Mononuclear cell (primary cell): ENCODE results near the gene GRID2. TPM values are rescaled to one million over a fixed set of nuclear protein-coding genes. Genes with fewer than 3 reads are reported as not detected.

Experiments
- H3K27me3 ChIP-seq: 2 replicates; pipeline ENCODE4 v1.6.0; 2011; ENCODE audit warnings: low read length, control low read depth; ENCODE audit not compliant: insufficient read depth
- H3K4me1 ChIP-seq: 2 replicates; pipeline ENCODE4 v1.5.1; 2011; ENCODE audit warnings: mild to moderate bottlenecking, low read length, control low read depth; ENCODE audit not compliant: insufficient read depth
- H3K4me3 ChIP-seq: 2 replicates; pipeline ENCODE4 v1.5.1; 2011; ENCODE audit warnings: mild to moderate bottlenecking, low read length, moderate library complexity
- H3K9me3 ChIP-seq: 2 replicates; pipeline ENCODE4 v1.5.1; 2011; ENCODE audit warnings: low read depth, mild to moderate bottlenecking, control low read depth, low read length
- total RNA-seq: library from RNA; depleted of rRNA; stranded (reverse); fragments of >200 nt; gene quantifications from one replicate; pipeline ENCODE4 v1.2.3, GENCODE V29; 2012

Gene GRID2
- total RNA-seq, 1 donor: not detected

GRCh38 chr4:92872604-92873003 is 568.8 kb downstream of the GRID2 start:
- Histone ChIP-seq H3K9me3 (no peaks in the 10 kb centered on the region), H3K27me3 (no peaks in the 10 kb centered on the region), H3K4me1 (no peaks in the 10 kb centered on the region), H3K4me3 (no peak overlapping the region)

GRCh38 chr4:92885632-92886031 is 581.9 kb downstream of the GRID2 start:
- Histone ChIP-seq H3K9me3 (no peaks in the 10 kb centered on the region), H3K4me3 (no peak overlapping the region), H3K27me3 (no peaks in the 10 kb centered on the region), H3K4me1 (no peaks in the 10 kb centered on the region)

GRCh38 chr4:92952426-92952825 is 648.7 kb downstream of the GRID2 start:
- H3K27me3 ChIP-seq: no peaks in the 10 kb centered on the region
- no peaks in the 10 kb centered on the region for H3K9me3 ChIP-seq
- no peak overlapping the region for H3K4me3 ChIP-seq
- no peaks in the 10 kb centered on the region for H3K4me1 ChIP-seq

GRCh38 chr4:92952897-92953296 is 649.1 kb downstream of the GRID2 start:
- Histone ChIP-seq H3K27me3 (no peaks in the 10 kb centered on the region), H3K9me3 (no peaks in the 10 kb centered on the region), H3K4me1 (no peaks in the 10 kb centered on the region), H3K4me3 (no peak overlapping the region)

GRCh38 chr4:92953462-92953861 is 649.7 kb downstream of the GRID2 start:
- Histone ChIP-seq H3K9me3 (no peaks in the 10 kb centered on the region), H3K27me3 (no peaks in the 10 kb centered on the region)

GRCh38 chr4:92961881-92962280 is 658.1 kb downstream of the GRID2 start:
- Histone ChIP-seq H3K9me3 (no peaks in the 10 kb centered on the region), H3K27me3 (no peaks in the 10 kb centered on the region), H3K4me1 (no peaks in the 10 kb centered on the region), H3K4me3 (no peak overlapping the region)

More at GRCh38 chr4:92953462-92953861, 649.7 kb downstream of the GRID2 start:
- Histone ChIP-seq H3K4me1 (no peaks in the 10 kb centered on the region), H3K4me3 (no peak overlapping the region)

- Histone ChIP-seq H3K4me3 (no peak overlapping the region), H3K9me3 (no peaks in the 10 kb centered on the region), H3K4me1 (no peaks in the 10 kb centered on the region), H3K27me3 (no peaks in the 10 kb centered on the region)
These were observed 659.1 kb downstream of the GRID2 start for GRCh38 chr4:92962831-92963230.

- no peaks in the 10 kb centered on the region for H3K27me3 ChIP-seq
- H3K4me1 ChIP-seq: no peaks in the 10 kb centered on the region
- H3K4me3 ChIP-seq: no peak overlapping the region
- no peaks in the 10 kb centered on the region for H3K9me3 ChIP-seq
These were observed 664.8 kb downstream of the GRID2 start for GRCh38 chr4:92968556-92968955.

- Histone ChIP-seq H3K27me3 (no peaks in the 10 kb centered on the region), H3K4me1 (no peaks in the 10 kb centered on the region), H3K9me3 (no peaks in the 10 kb centered on the region), H3K4me3 (no peak overlapping the region)
These were observed 665.2 kb downstream of the GRID2 start for GRCh38 chr4:92968996-92969395.

GRCh38 chr4:92969650-92970379 is 666.0 kb downstream of the GRID2 start:
- Histone ChIP-seq H3K4me3 (no peak overlapping the region), H3K27me3 (no peaks in the 10 kb centered on the region), H3K4me1 (no peaks in the 10 kb centered on the region), H3K9me3 (no peaks in the 10 kb centered on the region)

- H3K4me1 ChIP-seq: no peaks in the 10 kb centered on the region
- H3K27me3 ChIP-seq: no peaks in the 10 kb centered on the region
- no peaks in the 10 kb centered on the region for H3K9me3 ChIP-seq
- no peak overlapping the region for H3K4me3 ChIP-seq
These were observed 667.2 kb downstream of the GRID2 start for GRCh38 chr4:92970996-92971395.

- Histone ChIP-seq H3K27me3 (no peaks in the 10 kb centered on the region), H3K4me1 (no peaks in the 10 kb centered on the region), H3K4me3 (no peak overlapping the region), H3K9me3 (peaks cover 5% of the 10 kb centered on the region)
These were observed 684.5 kb downstream of the GRID2 start for GRCh38 chr4:92988301-92988700.

- Histone ChIP-seq H3K4me3 (no peak overlapping the region), H3K4me1 (no peaks in the 10 kb centered on the region), H3K27me3 (no peaks in the 10 kb centered on the region), H3K9me3 (peaks cover 5% of the 10 kb centered on the region)
These were observed 689.0 kb downstream of the GRID2 start for GRCh38 chr4:92992758-92993157.

- Histone ChIP-seq H3K27me3 (no peaks in the 10 kb centered on the region), H3K4me1 (no peaks in the 10 kb centered on the region), H3K4me3 (no peak overlapping the region), H3K9me3 (no peaks in the 10 kb centered on the region)
These were observed 691.0 kb downstream of the GRID2 start for GRCh38 chr4:92994727-92995126.

GRCh38 chr4:92996533-92996932 is 692.8 kb downstream of the GRID2 start:
- H3K4me1 ChIP-seq: no peaks in the 10 kb centered on the region
- H3K4me3 ChIP-seq: no peak overlapping the region
- no peaks in the 10 kb centered on the region for H3K27me3 ChIP-seq
- no peaks in the 10 kb centered on the region for H3K9me3 ChIP-seq

- Histone ChIP-seq H3K4me1 (no peaks in the 10 kb centered on the region), H3K9me3 (no peaks in the 10 kb centered on the region), H3K27me3 (no peaks in the 10 kb centered on the region), H3K4me3 (no peak overlapping the region)
These were observed 697.1 kb downstream of the GRID2 start for GRCh38 chr4:93000910-93001309.
